ENCODE results near the gene ANXA8. TPM values are rescaled to one million over a fixed set of nuclear protein-coding genes. Genes with fewer than 3 reads are reported as not detected.

Gene ANXA8
- total RNA-seq, 6 experiments from 2014 or later: 0.38 to 1.7 (median 0.72) TPM

DNA sequence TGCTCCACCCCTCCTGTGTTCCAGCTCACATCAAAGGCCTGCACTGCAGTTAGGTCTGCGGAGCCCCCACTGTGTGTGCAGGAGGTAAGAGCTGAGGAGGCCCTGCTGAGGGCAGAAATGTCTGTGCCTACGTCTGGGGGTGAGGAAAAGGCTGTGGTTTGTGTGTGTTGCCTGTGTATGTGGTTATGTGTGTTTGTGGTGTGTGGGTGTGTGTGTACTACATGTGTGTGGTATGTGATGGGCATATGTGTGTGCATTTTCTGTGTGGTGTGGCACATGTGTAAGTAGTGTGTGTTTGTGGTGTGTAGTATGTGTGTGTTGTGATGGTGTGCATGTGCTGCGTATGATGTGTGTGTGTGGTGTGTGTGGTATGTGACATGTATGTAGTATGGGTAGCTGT lies 36.2 kb downstream of the ANXA8 start:
- TF ChIP-seq POLR2A (IDR thresholded peaks at IDR 0.05): no peak
- TF ChIP-seq, protein P1, sequence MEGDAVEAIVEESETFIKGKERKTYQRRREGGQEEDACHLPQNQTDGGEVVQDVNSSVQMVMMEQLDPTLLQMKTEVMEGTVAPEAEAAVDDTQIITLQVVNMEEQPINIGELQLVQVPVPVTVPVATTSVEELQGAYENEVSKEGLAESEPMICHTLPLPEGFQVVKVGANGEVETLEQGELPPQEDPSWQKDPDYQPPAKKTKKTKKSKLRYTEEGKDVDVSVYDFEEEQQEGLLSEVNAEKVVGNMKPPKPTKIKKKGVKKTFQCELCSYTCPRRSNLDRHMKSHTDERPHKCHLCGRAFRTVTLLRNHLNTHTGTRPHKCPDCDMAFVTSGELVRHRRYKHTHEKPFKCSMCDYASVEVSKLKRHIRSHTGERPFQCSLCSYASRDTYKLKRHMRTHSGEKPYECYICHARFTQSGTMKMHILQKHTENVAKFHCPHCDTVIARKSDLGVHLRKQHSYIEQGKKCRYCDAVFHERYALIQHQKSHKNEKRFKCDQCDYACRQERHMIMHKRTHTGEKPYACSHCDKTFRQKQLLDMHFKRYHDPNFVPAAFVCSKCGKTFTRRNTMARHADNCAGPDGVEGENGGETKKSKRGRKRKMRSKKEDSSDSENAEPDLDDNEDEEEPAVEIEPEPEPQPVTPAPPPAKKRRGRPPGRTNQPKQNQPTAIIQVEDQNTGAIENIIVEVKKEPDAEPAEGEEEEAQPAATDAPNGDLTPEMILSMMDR (IDR thresholded peaks at IDR 0.05): no peak
- no peak overlapping the region for H3K27ac ChIP-seq
- intact Hi-C loops (cut with DNase I): no loop called here
- no peaks in the 10 kb centered on the region for H3K4me1 ChIP-seq
- no peak overlapping the region for H3K4me3 ChIP-seq
- H3K36me3 ChIP-seq: no peaks in the 10 kb centered on the region
- no peaks in the 10 kb centered on the region for H3K9me3 ChIP-seq
- no peaks in the 10 kb centered on the region for H3K27me3 ChIP-seq
- WGBS (ENCODE audit: insufficient coverage, low coverage, low lambda C conversion rate, missing lambda C conversion rate): 50% methylated on average over 1 of the region's 3 CpGs
- no peak for ATAC-seq
- no peak for DNase-seq

DNA sequence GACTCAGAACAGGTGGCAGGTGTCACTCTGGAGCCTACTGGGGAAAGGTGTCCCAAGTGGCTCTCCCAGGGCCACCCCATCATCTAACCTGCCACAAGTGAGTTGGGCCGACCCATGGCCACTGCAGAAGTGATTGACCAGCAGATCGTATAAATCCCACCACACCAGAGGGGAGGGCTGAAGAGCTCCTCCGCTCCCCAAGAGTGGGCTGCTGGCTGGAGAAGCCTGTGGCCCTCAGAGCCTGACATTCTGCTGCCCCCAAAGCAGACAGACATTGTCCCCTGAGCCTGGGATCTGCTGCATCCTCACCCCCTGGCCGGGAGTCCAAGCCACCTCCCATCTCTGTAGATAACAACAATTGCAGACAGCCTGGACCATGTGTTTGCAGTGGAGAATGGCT lies 36.7 kb downstream of the ANXA8 start:
- Histone ChIP-seq H3K4me1 (no peaks in the 10 kb centered on the region), H3K36me3 (no peaks in the 10 kb centered on the region), H3K4me3 (no peak overlapping the region), H3K9me3 (no peaks in the 10 kb centered on the region), H3K27ac (no peak overlapping the region), H3K27me3 (no peaks in the 10 kb centered on the region)
- ATAC-seq: no peak
- TF ChIP-seq POLR2A (IDR thresholded peaks at IDR 0.05): no peak
- TF ChIP-seq, protein P1 (IDR thresholded peaks at IDR 0.05): no peak
- intact Hi-C loops (cut with DNase I): no loop called here
- no CpG with 5 or more reads among the region's 4 CpGs for WGBS (ENCODE audit: insufficient coverage, low coverage, low lambda C conversion rate, missing lambda C conversion rate)
- no peak for DNase-seq

DNA sequence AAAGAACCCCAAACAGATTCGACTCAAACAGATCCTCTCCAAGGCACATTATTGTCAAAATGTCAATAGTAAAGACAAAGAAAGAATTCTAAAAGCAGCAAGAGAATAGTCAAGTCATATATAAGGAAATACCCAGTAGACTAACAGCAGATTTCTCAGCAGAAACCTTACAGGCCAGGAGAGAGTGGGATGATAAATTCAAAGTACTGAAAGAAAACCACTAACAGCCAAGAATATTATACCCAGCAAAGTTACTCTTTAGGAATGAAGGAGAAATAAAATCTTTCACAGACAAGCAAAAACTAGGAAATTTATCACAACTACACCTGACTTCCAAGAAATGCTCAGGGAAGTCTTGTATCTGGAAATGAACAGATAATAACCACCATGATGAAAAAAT lies 38.2 kb downstream of the ANXA8 start:
- TF ChIP-seq, protein P1 (IDR thresholded peaks at IDR 0.05): no peak
- no peak for TF ChIP-seq POLR2A (IDR thresholded peaks at IDR 0.05)
- Histone ChIP-seq H3K4me3 (no peak overlapping the region), H3K27ac (no peak overlapping the region), H3K9me3 (no peaks in the 10 kb centered on the region), H3K4me1 (no peaks in the 10 kb centered on the region), H3K36me3 (no peaks in the 10 kb centered on the region), H3K27me3 (no peaks in the 10 kb centered on the region)
- ATAC-seq: no peak
- intact Hi-C loops (cut with DNase I): no loop called here
- WGBS (ENCODE audit: insufficient coverage, low coverage, low lambda C conversion rate, missing lambda C conversion rate): 50% methylated on average over 1 of the region's 1 CpG
- DNase-seq: no peak

DNA sequence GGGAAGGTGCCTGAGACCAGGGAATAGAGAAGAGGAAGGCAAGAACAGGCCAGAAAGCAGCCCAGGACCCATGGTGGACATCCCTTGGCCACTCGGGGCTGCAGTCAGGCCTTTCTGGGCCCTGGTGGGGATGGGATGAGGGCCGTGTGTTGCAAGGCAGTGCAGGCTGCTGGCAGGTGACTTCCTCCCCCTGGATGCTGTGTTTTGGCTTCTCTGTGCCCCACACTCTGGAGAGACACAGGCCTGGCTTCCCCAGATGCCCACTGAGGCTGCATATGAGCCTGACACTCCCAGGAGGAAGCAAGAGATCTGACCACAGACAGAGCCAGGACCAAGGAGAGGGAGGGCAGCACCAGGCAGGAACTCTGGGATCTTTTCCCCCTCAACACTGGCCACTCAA lies 39.9 kb downstream of the ANXA8 start:
- intact Hi-C loops (cut with DNase I): no loop called here
- Histone ChIP-seq H3K4me1 (no peaks in the 10 kb centered on the region), H3K27me3 (no peaks in the 10 kb centered on the region), H3K9me3 (no peaks in the 10 kb centered on the region), H3K4me3 (no peak overlapping the region), H3K27ac (no peak overlapping the region), H3K36me3 (no peaks in the 10 kb centered on the region)
- TF ChIP-seq, protein P1 (IDR thresholded peaks at IDR 0.05): no peak
- TF ChIP-seq POLR2A (IDR thresholded peaks at IDR 0.05): no peak
- no peak for DNase-seq
- ATAC-seq: peak in 1 of 4 donors; percentile 16
- 77% methylated on average over 2 of the region's 2 CpGs for WGBS (ENCODE audit: insufficient coverage, low coverage, low lambda C conversion rate, missing lambda C conversion rate)

DNA sequence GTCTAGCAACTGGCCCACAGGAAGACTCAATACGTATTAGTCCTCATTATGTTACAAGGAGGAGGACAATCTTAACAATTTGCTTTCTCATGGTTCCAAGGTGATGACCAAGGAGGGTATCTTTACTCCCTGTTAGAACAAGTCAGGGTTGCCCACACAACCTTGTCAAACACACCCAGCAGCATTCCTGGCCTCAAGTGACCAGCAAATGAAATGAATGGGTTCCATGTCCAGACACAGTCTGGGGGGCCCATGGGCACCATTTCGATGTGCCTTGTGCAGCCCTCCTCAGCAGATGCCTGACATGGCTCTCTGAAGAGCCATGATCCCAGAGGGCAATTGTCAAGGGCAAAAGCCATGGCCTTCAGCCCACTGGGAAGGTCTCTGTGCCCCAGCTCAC lies 40.8 kb downstream of the ANXA8 start:
- 80% methylated on average over 1 of the region's 2 CpGs for WGBS (ENCODE audit: insufficient coverage, low coverage, low lambda C conversion rate, missing lambda C conversion rate)
- Histone ChIP-seq H3K9me3 (no peaks in the 10 kb centered on the region), H3K4me3 (no peak overlapping the region), H3K27me3 (no peaks in the 10 kb centered on the region), H3K4me1 (no peaks in the 10 kb centered on the region), H3K27ac (no peak overlapping the region), H3K36me3 (no peaks in the 10 kb centered on the region)
- TF ChIP-seq, protein P1 (IDR thresholded peaks at IDR 0.05): no peak
- TF ChIP-seq POLR2A (IDR thresholded peaks at IDR 0.05): no peak
- DNase-seq (no peak), ATAC-seq (no peak)
- intact Hi-C loops (cut with DNase I): no loop called here
